HG03095 (cell line): ENCODE data around the gene SPNS2.

Experiments
- ATAC-seq: cut with Tn5 transposase; IDR thresholded peaks from one replicate; pipeline ENCODE4 v1.9.1; 2021; ENCODE audit warnings: moderate library complexity; ENCODE audit not compliant: unreplicated experiment

The SPNS2 gene

GRCh38 chr17:4536742-4537411, 38.2 kb downstream of the SPNS2 start:
- ATAC-seq: no peak

- no peak for ATAC-seq
Observed at GRCh38 chr17:4537451-4538235, 39.0 kb downstream of the SPNS2 start.

GRCh38 chr17:4538236-4539002, 39.7 kb downstream of the SPNS2 start:
- ATAC-seq: no peak

- ATAC-seq: no peak
Observed at GRCh38 chr17:4539025-4539424, 40.3 kb downstream of the SPNS2 start.

GRCh38 chr17:4539576-4540223, 41.0 kb downstream of the SPNS2 start:
- ATAC-seq: no peak

GRCh38 chr17:4540224-4540651, 41.6 kb downstream of the SPNS2 start:
- no peak for ATAC-seq

GRCh38 chr17:4540687-4541327, 42.1 kb downstream of the SPNS2 start:
- ATAC-seq: no peak

GRCh38 chr17:4541328-4542002, 42.8 kb downstream of the SPNS2 start:
- no peak for ATAC-seq

- no peak for ATAC-seq
Observed at GRCh38 chr17:4542003-4542725, 43.5 kb downstream of the SPNS2 start.

GRCh38 chr17:4542726-4543191, 44.1 kb downstream of the SPNS2 start:
- ATAC-seq: no peak

- no peak for ATAC-seq
Observed at GRCh38 chr17:4543557-4544026, 44.9 kb downstream of the SPNS2 start.

GRCh38 chr17:4544135-4544950, 45.7 kb downstream of the SPNS2 start:
- ATAC-seq: no peak

GRCh38 chr17:4544951-4545216, 46.2 kb downstream of the SPNS2 start:
- no peak for ATAC-seq

GRCh38 chr17:4545217-4545951, 46.7 kb downstream of the SPNS2 start:
- ATAC-seq: no peak

- no peak for ATAC-seq
Observed at GRCh38 chr17:4547118-4547906, 48.6 kb downstream of the SPNS2 start.

- no peak for ATAC-seq
Observed at GRCh38 chr17:4548061-4548461, 49.4 kb downstream of the SPNS2 start.
